Neural cell (in vitro differentiated cells): ENCODE data around the gene PAQR5. TPM values are rescaled to one million over a fixed set of nuclear protein-coding genes. Genes with fewer than 3 reads are reported as not detected.

Experiments used
- H2AFZ ChIP-seq: fragments of 200-600, 300-800 bp; sonication (generic), shearing (Covaris generic); 2 replicates; pipeline ENCODE4 v1.6.0; 2014; ENCODE audit warnings: low read depth, mild to moderate bottlenecking, antibody characterized with exemption, low read length, moderate library complexity
- H3F3A ChIP-seq: fragments of 200-600 bp; shearing (Covaris generic); 2 replicates; pipeline ENCODE4 v1.6.1; 2016; ENCODE audit warnings: mild to moderate bottlenecking, moderate library complexity, mixed read lengths, antibody characterized with exemption, low read length; ENCODE audit not compliant: insufficient read depth, poor library complexity, severe bottlenecking
- H3K27ac ChIP-seq: fragments of 200-600, 300-800 bp; sonication (generic), shearing (Covaris generic); 2 replicates; pipeline ENCODE4 v1.5.1; 2014; ENCODE audit warnings: mild to moderate bottlenecking, low read length, moderate library complexity
- H3K27me3 ChIP-seq: fragments of 300-800, 200-600 bp; sonication (generic), shearing (Covaris generic); 2 replicates; pipeline ENCODE4 v1.6.0; 2014; ENCODE audit warnings: mild to moderate bottlenecking, low read depth, low read length, moderate library complexity; ENCODE audit not compliant: insufficient read depth
- H3K36me3 ChIP-seq: fragments of 300-800, 200-600 bp; sonication (generic), shearing (Covaris generic); 2 replicates; pipeline ENCODE4 v1.5.1; 2014; ENCODE audit warnings: mild to moderate bottlenecking, antibody characterized with exemption, low read length, moderate library complexity; ENCODE audit not compliant: insufficient read depth
- H3K4me2 ChIP-seq: fragments of 300-800, 200-600 bp; sonication (generic), shearing (Covaris generic); 2 replicates; pipeline ENCODE4 v1.6.0; 2014; ENCODE audit warnings: mild to moderate bottlenecking, low read length
- H3K4me3 ChIP-seq: fragments of 300-800, 200-600 bp; sonication (generic), shearing (Covaris generic); 2 replicates; pipeline ENCODE4 v1.5.1; 2014; ENCODE audit warnings: mild to moderate bottlenecking, low read length, moderate library complexity
- H3K79me2 ChIP-seq: fragments of 200-600 bp; shearing (Covaris generic); replicated peaks from 2 replicates; pipeline ENCODE4 v1.6.0; 2014; ENCODE audit warnings: mild to moderate bottlenecking, low read length, moderate library complexity; ENCODE audit not compliant: insufficient read depth
- H3K9ac ChIP-seq: fragments of 300-800, 200-600 bp; sonication (generic), shearing (Covaris generic); 2 replicates; pipeline ENCODE4 v1.6.1; 2016; ENCODE audit warnings: mild to moderate bottlenecking, low read length, mixed read lengths
- H3K9me2 ChIP-seq: fragments of 200-600 bp; shearing (Covaris generic); 2 replicates; pipeline ENCODE4 v1.6.1; 2016; ENCODE audit warnings: mild to moderate bottlenecking, low read length, mixed read lengths; ENCODE audit not compliant: insufficient read depth
- H3K9me3 ChIP-seq: fragments of 200-600, 300-800 bp; sonication (generic), shearing (Covaris generic); 2 replicates; pipeline ENCODE4 v1.6.1; 2016; ENCODE audit warnings: mild to moderate bottlenecking, mixed run types, low read length, moderate library complexity, mixed read lengths
- H4K20me1 ChIP-seq: fragments of 200-600 bp; shearing (Covaris generic); 2 replicates; pipeline ENCODE4 v1.6.1; 2016; ENCODE audit warnings: mild to moderate bottlenecking, mixed run types; ENCODE audit not compliant: insufficient read depth
- CTCF ChIP-seq: fragments of 450-650 bp; IDR thresholded peaks from 2 replicates; pipeline ENCODE4 v1.5.1; 2014; ENCODE audit warnings: antibody characterized with exemption, mild to moderate bottlenecking, moderate library complexity; ENCODE audit not compliant: poor library complexity, severe bottlenecking
- EP300 ChIP-seq: fragments of 450-650 bp; conservative IDR thresholded peaks from 2 replicates; pipeline ENCODE4 v1.6.1; 2014; ENCODE audit warnings: antibody characterized with exemption, mild to moderate bottlenecking, moderate library complexity; ENCODE audit not compliant: poor library complexity, severe bottlenecking
- EZH2 ChIP-seq: fragments of 200-600, 300-800 bp; shearing (Covaris generic), sonication (generic); IDR thresholded peaks from 2 replicates; pipeline ENCODE4 v1.6.1; 2014; ENCODE audit warnings: antibody characterized with exemption, low read length, borderline replicate concordance, mild to moderate bottlenecking; ENCODE audit not compliant: insufficient read depth, poor library complexity, severe bottlenecking
- MXI1 ChIP-seq: fragments of 450-650 bp; conservative IDR thresholded peaks from 2 replicates; pipeline ENCODE4 v1.6.1; 2014; ENCODE audit warnings: antibody characterized with exemption, mild to moderate bottlenecking; ENCODE audit not compliant: poor library complexity, severe bottlenecking
- POLR2AphosphoS5 ChIP-seq: IDR thresholded peaks from 2 replicates; pipeline ENCODE4 v1.6.1; 2012
- RAD21 ChIP-seq: fragments of 450-650 bp; conservative IDR thresholded peaks from 2 replicates; pipeline ENCODE4 v1.6.1; 2014; ENCODE audit warnings: antibody characterized with exemption, mild to moderate bottlenecking, moderate library complexity
- REST ChIP-seq: IDR thresholded peaks from 2 replicates; pipeline ENCODE4 v1.6.1; 2012; ENCODE audit warnings: borderline replicate concordance
- SMC3 ChIP-seq: fragments of 450-650 bp; conservative IDR thresholded peaks from 2 replicates; pipeline ENCODE4 v1.6.1; 2014; ENCODE audit warnings: antibody characterized with exemption, mild to moderate bottlenecking, moderate library complexity; ENCODE audit not compliant: poor library complexity
- TAF1 ChIP-seq: IDR thresholded peaks from 2 replicates; pipeline ENCODE4 v1.6.1; 2012; ENCODE audit warnings: low read depth
- polyA plus RNA-seq: library from polyadenylated mRNA; depleted of rRNA; stranded (reverse); fragments of >200 nt; gene quantifications from 2 replicates; pipeline ENCODE4 v1.2.3, GENCODE V29; 2014

The PAQR5 gene
- polyA plus RNA-seq, 1 donor from 2014 or later = not detected

GRCh38 chr15:69413822-69414700 lies 115.3 kb downstream of the PAQR5 start, which contains the start of gene KIF23:
Gene KIF23 (plus strand): TSS chr15:69414349. CDS start chr15:69414466, 117 bp downstream.
- peaks cover 20% of the 10 kb centered on the region for H3K79me2 ChIP-seq
- peak within 1 kb of the TSS; percentile 57 for H3K4me2 ChIP-seq
- H4K20me1 ChIP-seq = no peaks in the 10 kb centered on the region
- no peaks in the 10 kb centered on the region for H3K36me3 ChIP-seq
- no peaks in the 10 kb centered on the region for H3K9me2 ChIP-seq
- H3K27me3 ChIP-seq = no peaks in the 10 kb centered on the region
- H3K27ac ChIP-seq = no peak within 1 kb of the TSS
- no peak within 1 kb of the TSS for H3K9ac ChIP-seq
- H3F3A ChIP-seq = no peaks in the 10 kb centered on the region
- H2AFZ ChIP-seq = no peak within 1 kb of the TSS
- no peaks in the 10 kb centered on the region for H3K9me3 ChIP-seq
- peak within 1 kb of the TSS; percentile 70 for H3K4me3 ChIP-seq
- TF ChIP-seq EP300 = peak; percentile 17
- TF ChIP-seq RAD21 = peak; percentile 29
- peak; percentile 100 for TF ChIP-seq MXI1
- TF ChIP-seq POLR2AphosphoS5 = peak; percentile 30
- no peak for TF ChIP-seq EZH2

- peak overlapping the region; percentile 70 for H3K4me3 ChIP-seq
- H3K79me2 ChIP-seq = peaks cover 20% of the 10 kb centered on the region
- no peaks in the 10 kb centered on the region for H3F3A ChIP-seq
- no peaks in the 10 kb centered on the region for H4K20me1 ChIP-seq
- H3K9me2 ChIP-seq = no peaks in the 10 kb centered on the region
- no peaks in the 10 kb centered on the region for H3K27me3 ChIP-seq
- H3K36me3 ChIP-seq = no peaks in the 10 kb centered on the region
- H2AFZ ChIP-seq = no peak overlapping the region
- H3K9ac ChIP-seq = no peak overlapping the region
- H3K27ac ChIP-seq = no peak overlapping the region
- TF ChIP-seq TAF1 = no peak
- TF ChIP-seq MXI1 = no peak
- no peak for TF ChIP-seq POLR2AphosphoS5
- TF ChIP-seq RAD21 = no peak
- no peak for TF ChIP-seq REST
- TF ChIP-seq SMC3 = no peak
- TF ChIP-seq CTCF = no peak
- TF ChIP-seq EP300 = no peak
- no peak for TF ChIP-seq EZH2
- H3K4me2 ChIP-seq = peak overlapping the region; percentile 57
- no peaks in the 10 kb centered on the region for H3K9me3 ChIP-seq
Measured at GRCh38 chr15:69414701-69415167, 116.0 kb downstream of the PAQR5 start.
